Right kidney (tissue), 1 donor: ENCODE results near the gene AFF4.

Source experiments
- DNase-seq: peaks from one replicate; pipeline ENCODE4 v3.0.0-alpha.2; 2016

The AFF4 gene

GRCh38 chr5:132854301-132854700 is 109.1 kb downstream of the AFF4 start:
- DNase-seq, result no peak

- no peak for DNase-seq
Observed at GRCh38 chr5:132853790-132854189, 109.6 kb downstream of the AFF4 start.

- no peak for DNase-seq
Observed at GRCh38 chr5:132853323-132853722, 110.1 kb downstream of the AFF4 start.

- no peak for DNase-seq
Observed at GRCh38 chr5:132850066-132850465, 113.4 kb downstream of the AFF4 start.

GRCh38 chr5:132849347-132849746 is 114.1 kb downstream of the AFF4 start:
- DNase-seq, result no peak

- DNase-seq, result no peak
Observed at GRCh38 chr5:132848270-132848669, 115.2 kb downstream of the AFF4 start.

GRCh38 chr5:132841305-132841704 is 122.1 kb downstream of the AFF4 start:
- DNase-seq, result no peak

- DNase-seq, result no peak
Observed at GRCh38 chr5:132840896-132841295, 122.5 kb downstream of the AFF4 start.

- DNase-seq, result no peak
Observed at GRCh38 chr5:132840313-132840712, 123.1 kb downstream of the AFF4 start.

- peak; percentile 40 for DNase-seq
Observed at GRCh38 chr5:132839426-132840301, 123.8 kb downstream of the AFF4 start.

- no peak for DNase-seq
Observed at GRCh38 chr5:132838516-132839282, 124.7 kb downstream of the AFF4 start.

GRCh38 chr5:132837868-132838267 is 125.6 kb downstream of the AFF4 start:
- DNase-seq, result no peak

GRCh38 chr5:132836852-132837251 is 126.6 kb downstream of the AFF4 start:
- DNase-seq, result no peak

- DNase-seq, result no peak
Observed at GRCh38 chr5:132834057-132834456, 129.4 kb downstream of the AFF4 start.

- no peak for DNase-seq
Observed at GRCh38 chr5:132832612-132833011, 130.8 kb downstream of the AFF4 start.

- no peak for DNase-seq
Observed at GRCh38 chr5:132831095-132831860, 132.2 kb downstream of the AFF4 start.

- DNase-seq, result peak; percentile 81
Observed at GRCh38 chr5:132830436-132831094, 132.9 kb downstream of the AFF4 start, which contains the start of gene SHROOM1. TSS of gene SHROOM1 (minus strand) at chr5:132830647. CDS start at chr5:132826140, 4,507 bp downstream.

GRCh38 chr5:132829742-132830435 is 133.5 kb downstream of the AFF4 start:
- DNase-seq, result peak; percentile 98

- no peak for DNase-seq
Observed at GRCh38 chr5:132828846-132829494, 134.5 kb downstream of the AFF4 start.

GRCh38 chr5:132827943-132828673 is 135.3 kb downstream of the AFF4 start:
- no peak for DNase-seq
